Measurements from ENCODE around the gene RUNX2. TPM values are rescaled to one million over a fixed set of nuclear protein-coding genes. Genes with fewer than 3 reads are reported as not detected.

Gene RUNX2
- total RNA-seq, 2 experiments from 2014 or later: 5.1 to 6.3 TPM

- Mint-ChIP-seq H3K27ac (no peak overlapping the region), H3K4me3 (no peak overlapping the region), H3K27me3 (no peaks in the 10 kb centered on the region), H3K4me1 (peaks cover 4% of the 10 kb centered on the region), H3K9me3 (peaks cover 1% of the 10 kb centered on the region), H3K36me3 (peaks cover 2% of the 10 kb centered on the region)
- DNase-seq: no peak
- ATAC-seq (ENCODE audit: low read depth): no peak
- POLR2A ChIA-PET: no interaction called here
These were observed 239.7 kb downstream of the RUNX2 start for GRCh38 chr6:45567879-45568278.

GRCh38 chr6:45568626-45569025 is 240.5 kb downstream of the RUNX2 start:
- ATAC-seq (ENCODE audit: low read depth) (no peak), DNase-seq (no peak)
- Mint-ChIP-seq H3K27ac (no peak overlapping the region), H3K9me3 (peaks cover 1% of the 10 kb centered on the region), H3K36me3 (peaks cover 2% of the 10 kb centered on the region), H3K4me1 (peaks cover 6% of the 10 kb centered on the region), H3K27me3 (no peaks in the 10 kb centered on the region), H3K4me3 (no peak overlapping the region)
- POLR2A ChIA-PET: no interaction called here

GRCh38 chr6:45569210-45569945 is 241.2 kb downstream of the RUNX2 start:
- Mint-ChIP-seq H3K4me3 (no peak overlapping the region), H3K27me3 (no peaks in the 10 kb centered on the region), H3K36me3 (peaks cover 2% of the 10 kb centered on the region), H3K27ac (no peak overlapping the region), H3K9me3 (peaks cover 1% of the 10 kb centered on the region), H3K4me1 (peaks cover 6% of the 10 kb centered on the region)
- no peak for ATAC-seq (ENCODE audit: low read depth)
- DNase-seq: no peak
- POLR2A ChIA-PET: no interaction called here

- POLR2A ChIA-PET: no interaction called here
- H3K27ac Mint-ChIP-seq: no peak overlapping the region
- H3K9me3 Mint-ChIP-seq: peaks cover 1% of the 10 kb centered on the region
- no peaks in the 10 kb centered on the region for H3K27me3 Mint-ChIP-seq
- H3K36me3 Mint-ChIP-seq: peaks cover 2% of the 10 kb centered on the region
- DNase-seq: no peak
- no peak for ATAC-seq (ENCODE audit: low read depth)
- H3K4me1 Mint-ChIP-seq: peaks cover 6% of the 10 kb centered on the region
- H3K4me3 Mint-ChIP-seq: no peak overlapping the region
These were observed 243.0 kb downstream of the RUNX2 start for GRCh38 chr6:45571159-45571558.

- peaks cover 6% of the 10 kb centered on the region for H3K4me1 Mint-ChIP-seq
- ATAC-seq (ENCODE audit: low read depth): no peak
These were observed 244.7 kb downstream of the RUNX2 start for GRCh38 chr6:45572833-45573232.

GRCh38 chr6:45574014-45574461 is 245.9 kb downstream of the RUNX2 start:
- Mint-ChIP-seq H3K9me3 (no peaks in the 10 kb centered on the region), H3K36me3 (peaks cover under 1% of the 10 kb centered on the region), H3K4me3 (no peak overlapping the region), H3K27me3 (no peaks in the 10 kb centered on the region), H3K27ac (no peak overlapping the region), H3K4me1 (peaks cover 6% of the 10 kb centered on the region)
- no peak for ATAC-seq (ENCODE audit: low read depth)
- DNase-seq: no peak
- POLR2A ChIA-PET: no interaction called here

More at GRCh38 chr6:45572833-45573232, 244.7 kb downstream of the RUNX2 start:
- peaks cover 2% of the 10 kb centered on the region for H3K36me3 Mint-ChIP-seq
- DNase-seq: no peak
- no peaks in the 10 kb centered on the region for H3K9me3 Mint-ChIP-seq
- POLR2A ChIA-PET: no interaction called here
- no peak overlapping the region for H3K27ac Mint-ChIP-seq
- H3K4me3 Mint-ChIP-seq: no peak overlapping the region
- H3K27me3 Mint-ChIP-seq: no peaks in the 10 kb centered on the region

GRCh38 chr6:45574885-45575284 is 246.8 kb downstream of the RUNX2 start:
- Mint-ChIP-seq H3K4me1 (peaks cover 6% of the 10 kb centered on the region), H3K27ac (no peak overlapping the region), H3K36me3 (no peaks in the 10 kb centered on the region), H3K9me3 (no peaks in the 10 kb centered on the region), H3K27me3 (no peaks in the 10 kb centered on the region), H3K4me3 (no peak overlapping the region)
- POLR2A ChIA-PET: no interaction called here
- ATAC-seq (ENCODE audit: low read depth) (no peak), DNase-seq (no peak)

GRCh38 chr6:45576648-45577624 is 248.8 kb downstream of the RUNX2 start:
- DNase-seq: no peak
- ATAC-seq (ENCODE audit: low read depth): no peak
- no peaks in the 10 kb centered on the region for H3K9me3 Mint-ChIP-seq
- peaks cover 1% of the 10 kb centered on the region for H3K36me3 Mint-ChIP-seq
- no peak overlapping the region for H3K27ac Mint-ChIP-seq
- H3K4me1 Mint-ChIP-seq: peaks cover 6% of the 10 kb centered on the region
- peaks cover 2% of the 10 kb centered on the region for H3K27me3 Mint-ChIP-seq
- POLR2A ChIA-PET: no interaction called here
- no peak overlapping the region for H3K4me3 Mint-ChIP-seq

- no peak overlapping the region for H3K4me3 Mint-ChIP-seq
- no peak for ATAC-seq (ENCODE audit: low read depth)
- no peaks in the 10 kb centered on the region for H3K9me3 Mint-ChIP-seq
- peaks cover under 1% of the 10 kb centered on the region for H3K4me1 Mint-ChIP-seq
- POLR2A ChIA-PET: no interaction called here
- H3K36me3 Mint-ChIP-seq: peaks cover 3% of the 10 kb centered on the region
- H3K27ac Mint-ChIP-seq: no peak overlapping the region
- no peak for DNase-seq
- peaks cover 3% of the 10 kb centered on the region for H3K27me3 Mint-ChIP-seq
These were observed 249.8 kb downstream of the RUNX2 start for GRCh38 chr6:45577836-45578504.

GRCh38 chr6:45584127-45584526 is 256.0 kb downstream of the RUNX2 start:
- Mint-ChIP-seq H3K27me3 (peaks cover 5% of the 10 kb centered on the region), H3K4me3 (no peak overlapping the region), H3K4me1 (peaks cover 26% of the 10 kb centered on the region), H3K9me3 (peaks cover 4% of the 10 kb centered on the region), H3K36me3 (peaks cover 5% of the 10 kb centered on the region), H3K27ac (no peak overlapping the region)
- DNase-seq (no peak), ATAC-seq (ENCODE audit: low read depth) (no peak)
- POLR2A ChIA-PET: no interaction called here

GRCh38 chr6:45586216-45587171 is 258.4 kb downstream of the RUNX2 start:
- ATAC-seq (ENCODE audit: low read depth) (peak; percentile 76), DNase-seq (peak; percentile 40)
- H3K27me3 Mint-ChIP-seq: peaks cover 5% of the 10 kb centered on the region
- peak overlapping the region; percentile 74 for H3K27ac Mint-ChIP-seq
- H3K36me3 Mint-ChIP-seq: peaks cover 7% of the 10 kb centered on the region
- H3K4me1 Mint-ChIP-seq: peaks cover 26% of the 10 kb centered on the region
- peak overlapping the region; percentile 79 for H3K4me3 Mint-ChIP-seq
- POLR2A ChIA-PET: interaction anchor here (0.5 kb wide), 1 partner anchor 128 kb away, joined by 3 read pairs; no protein-coding TSS in a partner anchor
- peaks cover 4% of the 10 kb centered on the region for H3K9me3 Mint-ChIP-seq

GRCh38 chr6:45587229-45588060 is 259.3 kb downstream of the RUNX2 start:
- Mint-ChIP-seq H3K36me3 (peaks cover 5% of the 10 kb centered on the region), H3K27ac (no peak overlapping the region), H3K27me3 (peaks cover 2% of the 10 kb centered on the region), H3K4me1 (peaks cover 26% of the 10 kb centered on the region), H3K4me3 (no peak overlapping the region), H3K9me3 (peaks cover 4% of the 10 kb centered on the region)
- ATAC-seq (ENCODE audit: low read depth) (no peak), DNase-seq (no peak)
- POLR2A ChIA-PET: interaction anchor here (0.5 kb wide), 1 partner anchor 129 kb away, joined by 3 read pairs; no protein-coding TSS in a partner anchor
